Left hindlimb (tissue), 1 donor: ENCODE data around the gene VWA2.

Experiments
- DNase-seq: peaks from one replicate; pipeline ENCODE4 v3.0.0-alpha.2; 2018

The VWA2 gene, protein sequence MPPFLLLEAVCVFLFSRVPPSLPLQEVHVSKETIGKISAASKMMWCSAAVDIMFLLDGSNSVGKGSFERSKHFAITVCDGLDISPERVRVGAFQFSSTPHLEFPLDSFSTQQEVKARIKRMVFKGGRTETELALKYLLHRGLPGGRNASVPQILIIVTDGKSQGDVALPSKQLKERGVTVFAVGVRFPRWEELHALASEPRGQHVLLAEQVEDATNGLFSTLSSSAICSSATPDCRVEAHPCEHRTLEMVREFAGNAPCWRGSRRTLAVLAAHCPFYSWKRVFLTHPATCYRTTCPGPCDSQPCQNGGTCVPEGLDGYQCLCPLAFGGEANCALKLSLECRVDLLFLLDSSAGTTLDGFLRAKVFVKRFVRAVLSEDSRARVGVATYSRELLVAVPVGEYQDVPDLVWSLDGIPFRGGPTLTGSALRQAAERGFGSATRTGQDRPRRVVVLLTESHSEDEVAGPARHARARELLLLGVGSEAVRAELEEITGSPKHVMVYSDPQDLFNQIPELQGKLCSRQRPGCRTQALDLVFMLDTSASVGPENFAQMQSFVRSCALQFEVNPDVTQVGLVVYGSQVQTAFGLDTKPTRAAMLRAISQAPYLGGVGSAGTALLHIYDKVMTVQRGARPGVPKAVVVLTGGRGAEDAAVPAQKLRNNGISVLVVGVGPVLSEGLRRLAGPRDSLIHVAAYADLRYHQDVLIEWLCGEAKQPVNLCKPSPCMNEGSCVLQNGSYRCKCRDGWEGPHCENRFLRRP

DNA sequence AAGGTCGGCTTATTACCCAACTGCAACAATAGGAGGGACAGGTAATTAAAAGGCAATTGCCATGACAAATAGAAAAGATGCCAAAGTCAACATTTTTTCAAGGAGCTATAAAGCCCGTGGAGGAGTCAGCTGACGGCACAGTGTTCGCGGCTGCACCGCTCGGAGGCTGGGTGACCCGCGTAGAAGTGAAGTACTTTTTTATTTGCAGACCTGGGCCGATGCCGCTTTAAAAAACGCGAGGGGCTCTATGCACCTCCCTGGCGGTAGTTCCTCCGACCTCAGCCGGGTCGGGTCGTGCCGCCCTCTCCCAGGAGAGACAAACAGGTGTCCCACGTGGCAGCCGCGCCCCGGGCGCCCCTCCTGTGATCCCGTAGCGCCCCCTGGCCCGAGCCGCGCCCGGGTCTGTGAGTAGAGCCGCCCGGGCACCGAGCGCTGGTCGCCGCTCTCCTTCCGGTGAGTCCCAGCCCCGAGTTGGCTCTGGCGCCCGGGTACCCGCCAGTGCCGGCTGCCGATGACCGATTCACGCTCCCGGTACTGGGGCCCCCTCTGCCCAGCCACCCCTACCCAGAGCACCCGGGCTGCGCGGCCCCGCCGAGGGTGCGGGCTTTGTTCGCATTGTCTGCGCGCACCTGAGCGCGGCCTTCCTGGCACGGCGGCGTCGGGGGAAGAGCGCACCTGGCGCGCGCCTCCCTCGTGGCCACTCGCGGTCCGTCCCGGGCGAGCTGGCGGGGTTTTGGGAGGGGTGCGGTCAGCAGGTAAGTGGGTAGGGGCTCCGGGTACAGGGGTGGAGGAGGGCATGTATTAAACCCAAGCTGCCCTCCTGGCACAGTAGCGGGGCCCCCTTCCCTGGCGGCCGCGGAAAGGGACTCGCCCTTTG is at the start of gene VWA2:
VWA2 (plus strand) TSS at position 138 of the 877 bp plus-strand sequence. CDS start 9,460 bp downstream, outside the sequence.
- DNase-seq = no peak

DNA sequence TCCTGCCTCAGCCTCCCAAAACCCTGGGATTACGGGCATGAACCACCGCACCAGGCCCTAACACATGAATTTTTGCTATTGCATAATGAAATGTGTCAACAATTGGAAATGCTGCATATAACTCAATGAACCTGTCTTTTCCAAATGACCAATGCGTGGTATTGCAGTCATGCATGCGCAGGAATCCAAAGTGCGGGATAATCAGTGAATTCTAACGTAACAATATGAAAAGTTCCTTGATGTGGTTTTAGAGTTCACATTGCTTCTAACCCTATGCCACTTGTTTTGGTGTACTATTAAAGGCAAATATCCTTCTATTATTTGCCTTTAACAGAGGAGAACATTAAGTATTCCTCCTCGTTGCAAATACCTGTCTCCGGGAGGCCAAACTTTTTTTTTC is 49.4 kb upstream of the VWA2 start:
- no peak for DNase-seq

DNA sequence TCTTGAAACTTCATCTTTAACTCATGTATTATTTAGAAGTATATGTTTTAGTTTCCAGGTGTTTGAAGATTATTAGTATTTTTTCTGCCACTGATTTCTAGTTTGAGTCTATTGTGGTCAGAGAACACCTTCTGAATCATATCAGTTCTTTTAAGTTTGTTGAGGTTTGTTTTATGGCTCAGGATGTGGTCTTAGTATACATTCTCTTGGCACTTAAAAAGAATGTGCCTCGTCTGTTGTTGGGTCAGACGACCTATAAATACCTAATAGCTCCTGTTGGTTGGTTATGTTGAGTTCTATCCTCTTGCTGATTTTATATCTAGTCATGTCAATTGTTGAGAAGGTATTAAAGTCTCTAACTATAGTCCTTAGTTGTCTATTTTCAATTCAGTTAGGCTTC is 44.0 kb upstream of the VWA2 start:
- DNase-seq = no peak

DNA sequence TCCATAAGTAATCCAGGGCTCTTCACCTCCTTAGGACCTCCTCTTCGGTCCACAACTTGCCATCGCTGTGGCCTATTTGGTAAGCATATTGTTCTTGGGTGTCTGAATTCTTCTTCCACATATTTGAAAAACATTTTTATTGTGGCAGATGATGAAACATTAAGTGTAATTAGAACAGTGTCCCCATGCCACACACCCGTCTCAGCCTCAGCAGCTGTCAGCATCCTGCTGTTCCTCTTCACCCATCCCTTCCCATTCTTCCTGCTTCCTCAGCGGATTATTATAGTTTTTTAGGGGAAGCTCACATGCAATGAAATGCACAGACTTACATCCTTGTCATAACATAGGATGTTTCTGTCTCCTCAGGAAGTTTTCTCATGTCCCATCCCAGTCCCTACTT is 39.8 kb upstream of the VWA2 start:
- DNase-seq = no peak

DNA sequence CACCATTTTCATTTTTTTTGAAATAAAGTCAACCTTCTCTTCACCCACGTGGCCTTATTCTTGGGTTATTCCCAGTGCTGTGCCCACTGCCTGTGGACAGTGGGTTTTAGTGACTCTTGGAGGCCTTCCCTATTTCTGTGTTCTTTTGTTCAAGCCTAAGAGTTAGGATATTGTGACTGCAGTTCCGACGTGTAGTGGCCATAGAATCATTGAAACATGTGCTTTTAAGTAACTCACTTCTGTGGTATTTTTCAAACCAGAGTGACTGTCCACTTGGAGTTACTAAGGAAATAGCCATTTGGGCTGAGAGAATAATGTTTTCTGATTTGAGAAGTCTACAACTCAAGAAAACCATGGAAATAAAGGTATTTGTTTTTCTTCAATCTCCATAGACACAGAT is 36.2 kb upstream of the VWA2 start:
- DNase-seq = no peak

DNA sequence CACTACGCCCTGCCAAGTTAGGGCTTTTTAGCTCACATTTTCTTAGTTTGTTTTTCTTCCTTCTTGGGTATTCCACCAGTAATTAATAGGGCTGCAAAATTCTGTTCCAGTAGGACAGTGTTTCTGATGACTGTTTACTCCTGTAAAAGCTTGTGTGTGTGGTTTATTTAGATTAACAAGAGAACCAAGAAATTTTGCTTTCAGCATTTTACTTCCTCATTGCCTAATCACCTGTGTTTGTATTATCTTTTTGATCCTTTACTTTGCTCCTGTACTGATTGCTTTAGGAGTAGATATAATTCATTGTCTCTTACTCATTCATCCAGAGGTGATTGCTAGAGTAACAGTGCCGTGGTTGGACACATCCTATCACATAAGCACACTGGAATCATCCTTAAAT is 32.2 kb upstream of the VWA2 start:
- DNase-seq = no peak

DNA sequence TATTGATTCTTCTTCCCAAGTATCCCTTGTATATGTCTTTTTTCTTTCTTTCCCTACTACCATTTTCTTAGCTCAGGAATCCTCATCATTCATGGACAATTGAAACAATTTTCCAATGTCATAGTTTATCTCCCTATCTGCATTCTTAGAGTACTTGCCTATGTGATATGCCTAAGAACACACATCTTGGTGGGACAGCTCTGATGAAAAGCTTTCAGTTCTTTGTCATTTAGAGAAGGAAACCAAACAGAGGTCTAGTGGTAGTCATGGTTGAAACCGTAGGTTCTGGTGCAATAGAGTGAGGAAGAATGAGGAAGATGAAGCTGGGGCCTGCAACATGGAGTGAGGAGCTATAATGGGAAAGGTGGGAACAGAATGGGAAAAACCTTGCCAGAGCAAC is 31.7 kb upstream of the VWA2 start:
- DNase-seq = no peak

DNA sequence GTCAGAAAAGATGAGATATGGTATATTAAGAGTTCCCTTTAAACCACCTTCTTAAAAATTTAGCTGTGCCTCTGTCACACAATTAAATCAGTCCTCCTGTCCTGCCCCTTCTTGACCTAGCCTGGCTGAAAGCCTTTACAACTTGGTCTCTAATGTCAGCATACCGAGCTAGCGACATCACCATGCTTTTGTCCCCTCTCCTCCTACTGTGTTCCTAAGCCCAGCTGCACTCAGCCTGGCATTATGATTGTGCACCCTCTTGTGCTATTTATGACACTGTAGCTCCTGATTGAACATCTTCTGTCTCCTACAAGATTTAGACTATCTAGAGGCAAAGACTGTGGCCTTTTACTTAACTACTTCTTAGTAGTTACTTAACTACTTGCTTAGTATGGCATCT is 30.7 kb upstream of the VWA2 start:
- no peak for DNase-seq

DNA sequence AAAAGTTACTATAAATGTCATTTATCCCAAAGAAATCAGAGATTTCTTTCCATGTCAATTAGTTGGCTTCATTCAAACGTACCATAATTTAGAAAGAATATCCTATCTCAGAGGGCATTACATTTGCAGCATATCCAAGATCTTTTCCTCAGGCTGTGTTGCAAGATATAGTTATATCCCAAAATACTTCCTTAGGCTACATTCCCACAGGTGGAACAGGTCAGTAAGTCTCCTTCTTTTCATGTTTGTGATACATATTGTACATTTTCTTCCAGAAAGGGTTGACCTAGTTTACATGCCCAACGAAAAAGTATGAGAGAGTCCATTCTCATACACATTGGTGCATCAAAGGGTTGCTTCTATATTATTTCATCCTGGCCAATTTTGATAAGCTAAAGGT is 26.9 kb upstream of the VWA2 start:
- DNase-seq = no peak

DNA sequence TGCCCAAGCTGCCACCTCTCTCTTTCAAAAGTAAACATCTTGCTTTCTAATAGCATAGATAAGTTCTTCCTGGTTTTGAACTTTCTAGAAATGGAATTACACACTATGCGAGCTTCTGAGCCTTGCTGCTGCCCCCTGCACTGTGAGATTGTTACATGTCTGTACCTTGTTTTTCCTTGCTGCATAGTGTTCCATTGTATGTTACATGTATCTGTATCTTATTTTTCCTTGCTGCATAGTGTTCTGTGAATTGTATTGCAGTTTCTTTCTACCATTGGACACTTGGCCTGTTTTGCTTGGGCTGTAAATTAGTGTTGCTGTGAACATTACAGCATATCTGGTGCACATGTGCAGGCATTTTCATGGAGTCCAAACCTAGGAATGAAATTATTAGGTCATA is 24.0 kb upstream of the VWA2 start:
- no peak for DNase-seq

DNA sequence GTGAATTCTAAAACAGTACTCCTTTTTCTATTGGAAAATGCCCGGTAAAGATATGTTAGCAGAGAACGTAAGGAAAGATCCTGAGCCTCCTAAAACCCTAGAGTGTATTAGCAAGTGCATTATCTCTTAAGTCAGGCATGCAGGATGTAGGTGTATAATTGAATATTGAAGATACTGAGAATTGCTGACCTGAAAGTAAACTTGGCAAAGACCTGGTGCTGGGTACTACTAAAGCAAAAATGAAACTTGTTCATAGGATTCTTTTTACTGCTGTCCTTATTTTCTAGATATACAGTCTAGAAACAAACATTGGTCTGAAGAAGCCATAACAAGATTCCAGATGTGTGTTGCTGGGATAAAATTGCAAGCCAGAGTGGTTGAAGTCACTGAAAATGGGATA is 18.8 kb upstream of the VWA2 start:
- no peak for DNase-seq

DNA sequence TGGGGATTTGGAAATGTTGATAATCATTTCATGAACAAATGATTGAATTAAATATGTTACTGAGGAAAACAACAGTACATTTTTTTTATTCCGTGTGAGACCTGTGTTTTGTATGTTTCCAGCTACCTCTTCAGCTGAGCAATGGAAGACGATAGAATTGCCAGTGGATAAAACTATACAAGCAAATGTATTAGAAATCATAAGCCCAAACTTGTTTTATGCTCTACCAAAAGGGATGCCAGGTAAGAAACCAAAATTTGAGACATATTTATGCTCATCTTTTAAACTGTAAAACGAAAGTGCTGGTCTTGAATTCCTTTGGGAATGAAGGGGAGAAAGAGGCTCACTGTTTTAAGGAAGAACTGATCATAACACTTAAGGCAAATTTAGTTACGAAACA is 17.8 kb upstream of the VWA2 start:
- DNase-seq = no peak

DNA sequence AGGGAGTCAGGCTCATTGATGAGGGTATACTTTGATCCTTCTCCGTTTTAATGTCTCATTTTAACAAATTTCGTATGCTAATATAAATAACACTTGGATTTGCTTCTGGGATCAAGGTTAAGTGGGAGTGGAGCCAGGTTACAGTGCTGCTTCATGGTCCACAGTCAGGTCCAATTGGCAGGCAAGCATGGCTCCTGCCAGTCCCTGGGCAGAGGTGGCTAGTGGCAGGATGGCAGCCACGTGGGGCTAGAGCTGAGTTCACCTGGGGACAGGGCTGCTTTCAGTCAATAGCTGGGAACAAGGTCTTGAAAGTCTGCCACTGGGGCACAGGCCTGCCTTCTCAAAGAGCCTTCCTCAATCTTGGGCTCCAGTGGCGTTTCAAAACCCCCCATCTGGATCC is 16.0 kb upstream of the VWA2 start:
- no peak for DNase-seq

DNA sequence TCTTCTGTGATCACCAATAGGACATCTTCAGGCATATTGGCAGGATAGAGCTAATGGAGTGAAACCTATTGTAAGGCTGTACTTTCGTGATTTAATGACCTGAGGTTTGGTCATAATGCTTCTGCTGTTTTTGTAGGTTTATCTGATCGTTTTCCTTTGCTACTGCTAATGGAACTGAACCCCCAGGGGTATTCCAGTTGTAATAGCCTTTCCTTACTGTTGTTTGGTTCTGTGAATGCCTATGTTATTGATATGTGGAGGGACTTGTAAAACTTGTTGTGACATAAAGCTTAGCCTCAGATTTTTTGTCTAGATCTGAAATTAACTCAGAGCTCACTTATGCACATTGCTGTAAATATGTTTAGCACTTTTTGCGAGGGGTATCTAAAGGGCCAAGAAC is 10.9 kb upstream of the VWA2 start:
- DNase-seq = no peak

DNA sequence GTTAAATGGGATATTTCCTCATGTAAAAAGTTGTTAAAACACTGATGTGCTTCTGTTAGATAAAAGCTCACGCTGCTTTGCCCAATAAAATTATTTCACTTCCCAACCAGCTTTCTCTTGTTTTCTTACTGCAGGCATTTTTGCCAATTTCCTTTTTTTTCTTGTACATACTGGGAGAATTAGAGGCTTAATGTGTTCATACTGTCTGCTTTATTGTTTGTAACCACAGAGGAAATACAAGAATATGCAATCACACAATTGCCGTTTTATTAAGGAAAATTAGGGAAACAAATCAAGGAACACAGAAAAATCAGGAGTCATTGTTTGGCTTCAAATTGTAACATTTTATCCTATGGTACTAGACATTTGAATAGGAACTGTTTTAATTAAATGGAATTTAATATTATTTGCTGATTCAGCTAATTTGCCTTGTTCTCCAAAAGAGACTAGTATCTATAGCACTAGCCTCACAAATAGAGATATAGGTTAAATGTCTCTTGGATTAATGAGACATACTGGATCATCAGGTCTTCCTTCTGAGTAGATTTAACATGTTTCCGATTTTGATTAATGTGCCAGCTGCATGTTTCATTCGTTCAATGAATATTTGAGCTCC is 6.4 kb upstream of the VWA2 start:
- DNase-seq = no peak

DNA sequence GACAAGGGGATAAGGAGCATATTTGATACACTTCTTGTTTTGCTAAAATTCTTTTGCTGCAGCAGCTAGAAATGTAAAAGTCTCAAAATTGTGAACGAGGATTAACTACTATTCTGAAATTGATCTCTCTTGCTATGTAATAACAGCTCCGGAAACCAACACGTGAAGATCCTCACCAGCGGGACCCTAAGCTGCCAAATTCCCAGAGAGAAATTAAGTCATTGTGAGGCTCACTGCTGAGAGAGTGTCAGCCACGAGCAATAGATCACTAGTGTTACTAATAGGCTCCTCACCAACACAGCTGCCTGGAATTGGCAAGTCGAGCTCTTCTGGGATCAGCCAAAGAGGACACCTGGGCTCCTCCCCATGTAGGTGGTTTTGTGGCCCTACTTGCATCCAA is 5.6 kb upstream of the VWA2 start:
- DNase-seq = no peak

DNA sequence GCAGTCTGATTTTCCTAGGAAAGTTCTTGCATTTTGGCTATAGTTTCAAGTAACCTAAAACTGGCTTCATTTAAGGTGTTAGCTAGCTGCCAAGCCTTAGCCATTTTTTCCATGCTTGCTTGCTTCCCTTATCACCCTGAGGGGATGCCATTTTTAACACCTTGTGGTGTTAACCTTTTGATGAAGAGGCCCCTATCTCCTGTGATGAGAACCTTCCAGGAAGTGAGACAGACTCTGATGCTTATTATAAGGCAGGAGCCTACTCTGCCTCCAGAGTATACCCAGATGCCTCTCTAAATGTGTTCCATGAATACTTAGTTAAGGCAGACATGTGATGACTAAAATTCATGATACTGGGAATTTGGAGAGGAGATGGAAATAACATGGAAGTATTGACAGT is 4.9 kb upstream of the VWA2 start:
- DNase-seq = no peak

DNA sequence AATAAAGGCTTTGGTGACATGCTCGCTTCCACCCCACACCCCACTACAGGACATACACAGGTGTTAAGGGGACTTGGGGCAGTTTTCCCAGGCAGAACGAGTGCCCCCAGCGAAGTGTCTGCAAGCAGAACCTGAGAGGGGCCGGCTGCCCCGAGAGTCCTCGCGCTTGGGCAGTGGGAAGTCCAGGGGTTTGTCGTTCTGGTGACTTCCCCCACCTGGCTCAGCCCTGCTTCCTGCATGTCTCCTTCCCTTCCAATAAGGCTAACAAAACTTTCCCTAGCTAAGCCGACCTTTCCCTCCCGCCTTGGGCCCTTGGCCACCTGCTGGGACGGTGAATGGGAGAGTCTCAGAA is 916 bp downstream of the VWA2 start:
- DNase-seq = no peak

DNA sequence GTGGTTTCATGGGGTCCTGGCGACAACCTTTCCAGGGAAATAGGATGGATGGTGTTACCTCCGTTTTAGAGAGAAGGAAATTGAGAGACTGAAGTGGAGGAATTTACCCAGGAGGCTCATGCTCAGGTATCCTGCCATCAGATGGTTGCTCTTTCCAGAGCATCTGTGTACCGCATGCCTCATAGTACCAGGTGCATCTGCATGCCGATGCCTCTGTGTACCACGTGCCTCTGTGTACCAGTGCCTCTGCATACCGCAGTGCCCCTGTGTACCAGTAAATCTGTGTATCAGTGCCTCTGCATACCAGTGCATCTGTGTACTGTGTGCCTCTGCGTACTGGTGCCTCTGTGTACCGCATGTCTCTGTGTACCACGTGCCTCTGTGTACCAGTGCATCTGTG is 3.2 kb downstream of the VWA2 start:
- DNase-seq = no peak

DNA sequence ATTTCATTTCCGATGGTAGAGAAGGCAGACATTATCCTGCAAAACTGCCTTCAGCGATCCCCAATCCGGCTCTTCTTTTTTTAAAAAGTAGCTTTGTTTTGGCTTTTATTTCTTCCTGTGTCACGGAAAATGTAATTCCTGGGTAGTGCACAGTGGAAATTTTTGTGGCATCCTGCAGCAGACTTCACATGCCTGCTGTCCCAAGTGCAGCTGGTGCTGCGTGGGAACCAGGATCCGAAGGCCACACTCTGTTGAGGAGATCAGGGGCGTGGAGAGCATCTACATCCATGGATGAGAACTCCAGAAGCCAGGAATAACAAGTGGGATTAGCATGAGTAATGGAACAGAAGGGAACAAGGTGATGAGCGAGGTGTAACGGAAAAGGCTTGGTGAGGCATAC is 4.6 kb downstream of the VWA2 start:
- no peak for DNase-seq

DNA sequence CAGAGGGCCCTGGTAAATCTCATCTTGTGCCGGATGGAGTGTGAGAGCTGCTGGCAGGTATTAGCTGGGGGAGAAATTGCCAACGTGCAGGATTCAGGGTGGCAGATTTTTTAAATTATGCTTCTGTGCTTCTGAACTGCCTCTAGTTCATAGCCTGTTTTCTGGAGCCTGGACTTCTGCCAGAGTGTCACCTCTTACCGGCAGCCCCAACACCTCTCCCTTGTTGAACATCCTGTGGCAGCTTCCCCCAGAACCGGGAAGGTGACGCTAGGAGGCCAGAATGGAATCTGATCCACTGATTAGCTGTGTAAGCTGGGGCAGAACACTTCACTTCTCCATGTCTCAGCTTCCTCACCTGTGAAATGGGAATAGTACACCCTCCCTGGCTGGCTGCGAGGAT is 5.1 kb downstream of the VWA2 start:
- no peak for DNase-seq

DNA sequence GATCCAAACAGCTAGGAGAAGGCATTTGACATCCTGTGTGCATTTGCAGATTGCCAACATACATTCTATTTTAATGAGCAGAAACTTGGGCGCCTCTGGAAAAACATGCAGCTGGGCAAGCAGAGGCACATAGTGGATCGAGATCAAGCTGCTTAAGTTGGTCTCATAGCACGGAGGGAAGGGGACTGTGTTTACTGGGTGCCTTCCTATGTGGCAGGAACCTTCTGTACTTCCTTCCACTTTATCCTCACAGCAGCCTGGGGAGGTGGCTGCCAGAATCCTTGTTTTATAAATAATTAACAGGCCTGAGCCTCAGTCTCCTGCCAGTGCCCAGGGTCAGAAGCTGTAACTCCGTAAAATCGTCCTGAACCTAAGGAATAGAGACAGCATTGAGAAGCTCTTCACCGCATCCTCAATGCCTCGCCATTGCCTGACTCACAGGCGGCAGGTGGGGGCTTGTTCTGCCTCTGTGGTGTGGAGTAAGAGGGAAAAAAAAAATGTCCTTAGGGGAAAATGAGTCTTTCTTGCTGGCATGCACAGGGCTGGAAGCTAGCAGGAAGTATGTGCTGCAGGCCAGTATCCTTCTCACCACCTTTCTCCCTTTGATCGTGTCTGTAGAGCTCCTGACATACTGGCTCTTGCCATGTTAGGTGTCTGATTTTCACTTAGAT is 6.2 kb downstream of the VWA2 start:
- no peak for DNase-seq
